Measurements from ENCODE around the gene RARRES2. TPM values are rescaled to one million over a fixed set of nuclear protein-coding genes. Genes with fewer than 3 reads are reported as not detected.

Gene RARRES2
- total RNA-seq, 1 experiment from 2014 or later, result not detected

GRCh38 chr7:150338166-150338829 is 3.1 kb downstream of the RARRES2 start:
- H3K36me3 ChIP-seq (ENCODE audit: low read depth), result no peaks in the 10 kb centered on the region
- no TSS peak for BruUV-seq (replicated peaks)
- H3K27ac ChIP-seq, result no peak overlapping the region
- intact Hi-C loops (cut with micrococcal nuclease; ENCODE audit: unreplicated experiment), result no loop called here
- H3K9me3 ChIP-seq (ENCODE audit: insufficient read depth, low read depth), result no peaks in the 10 kb centered on the region; the same call in 1 of the 2 replicates
- H3K9me2 ChIP-seq (ENCODE audit: insufficient read depth), result no peaks in the 10 kb centered on the region
- H3F3A ChIP-seq (ENCODE audit: insufficient read depth, low read depth), result 0 out of 2 replicates have a peak, but pooled peaks cover 8% of the 10 kb centered on the region
- ChIA-PET CTCF (no interaction called here), POLR2A (ENCODE audit: unreplicated experiment) (no interaction called here)
- H3K4me1 ChIP-seq (replicated peaks; ENCODE audit: insufficient read depth), result no peaks in the 10 kb centered on the region
- H3K4me3 ChIP-seq, result no peak overlapping the region
- no peaks in the 10 kb centered on the region for H3K27me3 ChIP-seq (ENCODE audit: insufficient read depth, low read depth)
- no peaks in the 10 kb centered on the region for H3K79me2 ChIP-seq (ENCODE audit: low read depth)
- no peak overlapping the region for H3K4me2 ChIP-seq
- no peaks in the 10 kb centered on the region; the same call in none of the 2 replicates for H4K20me1 ChIP-seq (ENCODE audit: insufficient read depth)
- H2AFZ ChIP-seq, result no peak overlapping the region
- DNase-seq, result peak in 1 of 2 experiments; percentile 30
- no peak for TF ChIP-seq EZH2 (IDR thresholded peaks at IDR 0.05; ENCODE audit: low read depth)
- no peak for TF ChIP-seq CTCF (conservative IDR thresholded peaks at IDR 0.05)

GRCh38 chr7:150337659-150338081 is 3.8 kb downstream of the RARRES2 start:
- CTCF ChIA-PET, result no interaction called here
- no peak overlapping the region for H2AFZ ChIP-seq
- H4K20me1 ChIP-seq (ENCODE audit: insufficient read depth), result no peaks in the 10 kb centered on the region; the same call in none of the 2 replicates

GRCh38 chr7:150337179-150337578 is 4.2 kb downstream of the RARRES2 start:
- DNase-seq, result no peak
- Histone ChIP-seq H2AFZ (no peak overlapping the region), H4K20me1 (ENCODE audit: insufficient read depth) (no peaks in the 10 kb centered on the region; the same call in none of the 2 replicates), H3F3A (ENCODE audit: insufficient read depth, low read depth) (0 out of 2 replicates have a peak, but pooled peaks cover 8% of the 10 kb centered on the region), H3K4me3 (no peak overlapping the region), H3K9me3 (ENCODE audit: insufficient read depth, low read depth) (no peaks in the 10 kb centered on the region), H3K79me2 (ENCODE audit: low read depth) (no peaks in the 10 kb centered on the region), H3K4me1 (replicated peaks; ENCODE audit: insufficient read depth) (no peaks in the 10 kb centered on the region), H3K9me2 (ENCODE audit: insufficient read depth) (no peaks in the 10 kb centered on the region), H3K27me3 (ENCODE audit: insufficient read depth, low read depth) (no peaks in the 10 kb centered on the region), H3K4me2 (no peak overlapping the region), H3K27ac (no peak overlapping the region), H3K36me3 (ENCODE audit: low read depth) (no peaks in the 10 kb centered on the region)
- intact Hi-C loops (cut with micrococcal nuclease; ENCODE audit: unreplicated experiment), result no loop called here
- no peak for TF ChIP-seq EZH2 (IDR thresholded peaks at IDR 0.05; ENCODE audit: low read depth)
- TF ChIP-seq CTCF (conservative IDR thresholded peaks at IDR 0.05), result no peak
- no TSS peak for BruUV-seq (replicated peaks)
- ChIA-PET CTCF (no interaction called here), POLR2A (ENCODE audit: unreplicated experiment) (no interaction called here)

More at GRCh38 chr7:150337659-150338081, 3.8 kb downstream of the RARRES2 start:
- H3K4me3 ChIP-seq, result no peak overlapping the region
- no peaks in the 10 kb centered on the region for H3K36me3 ChIP-seq (ENCODE audit: low read depth)
- H3K27me3 ChIP-seq (ENCODE audit: insufficient read depth, low read depth), result no peaks in the 10 kb centered on the region
- H3K9me2 ChIP-seq (ENCODE audit: insufficient read depth), result no peaks in the 10 kb centered on the region
- no peak overlapping the region for H3K27ac ChIP-seq
- no TSS peak for BruUV-seq (replicated peaks)
- no peak for TF ChIP-seq EZH2 (IDR thresholded peaks at IDR 0.05; ENCODE audit: low read depth)
- TF ChIP-seq CTCF (conservative IDR thresholded peaks at IDR 0.05), result no peak
- no peaks in the 10 kb centered on the region for H3K4me1 ChIP-seq (replicated peaks; ENCODE audit: insufficient read depth)
- H3K4me2 ChIP-seq, result no peak overlapping the region
- H3F3A ChIP-seq (ENCODE audit: insufficient read depth, low read depth), result 0 out of 2 replicates have a peak, but pooled peaks cover 8% of the 10 kb centered on the region
- no peaks in the 10 kb centered on the region for H3K79me2 ChIP-seq (ENCODE audit: low read depth)
- DNase-seq, result peak in 1 of 2 experiments; percentile 21
- POLR2A ChIA-PET (ENCODE audit: unreplicated experiment), result no interaction called here
- intact Hi-C loops (cut with micrococcal nuclease; ENCODE audit: unreplicated experiment), result no loop called here
- no peaks in the 10 kb centered on the region for H3K9me3 ChIP-seq (ENCODE audit: insufficient read depth, low read depth)

Data from PC-9 (cell line).